Ishikawa (cell line): ENCODE results near the gene ATP10A.

Experiments used
- CREB1 ChIP-seq: IDR thresholded peaks from 2 replicates; pipeline ENCODE4 v1.6.1; 2012; ENCODE audit warnings: low read depth
- EP300 ChIP-seq: IDR thresholded peaks from 2 replicates; pipeline ENCODE4 v1.6.1; 2012; ENCODE audit warnings: borderline replicate concordance
- FOXM1 ChIP-seq: IDR thresholded peaks from 2 replicates; pipeline ENCODE4 v1.6.1; 2012; ENCODE audit warnings: low read depth, borderline replicate concordance
- RAD21 ChIP-seq: IDR thresholded peaks from 2 replicates; pipeline ENCODE4 v1.6.1; 2012; ENCODE audit warnings: low read depth
- TAF1 ChIP-seq: IDR thresholded peaks from 2 replicates; pipeline ENCODE4 v1.6.1; 2012; ENCODE audit warnings: low read depth, mild to moderate bottlenecking
- TCF12 ChIP-seq: IDR thresholded peaks from 2 replicates; pipeline ENCODE4 v1.6.1; 2012; ENCODE audit warnings: low read depth
- TEAD4 ChIP-seq: IDR thresholded peaks from 2 replicates; pipeline ENCODE4 v1.6.1; 2012
- TF ChIP-seq, protein P1 (sequence below): IDR thresholded peaks from 2 replicates; pipeline ENCODE4 v1.6.1; 2012
- TF ChIP-seq, protein P2 (sequence below): IDR thresholded peaks from 2 replicates; pipeline ENCODE4 v1.6.1; 2012
- TF ChIP-seq, protein P3 (sequence below): IDR thresholded peaks from 2 replicates; pipeline ENCODE4 v1.6.1; 2012; ENCODE audit warnings: low read depth, mild to moderate bottlenecking

DNA sequence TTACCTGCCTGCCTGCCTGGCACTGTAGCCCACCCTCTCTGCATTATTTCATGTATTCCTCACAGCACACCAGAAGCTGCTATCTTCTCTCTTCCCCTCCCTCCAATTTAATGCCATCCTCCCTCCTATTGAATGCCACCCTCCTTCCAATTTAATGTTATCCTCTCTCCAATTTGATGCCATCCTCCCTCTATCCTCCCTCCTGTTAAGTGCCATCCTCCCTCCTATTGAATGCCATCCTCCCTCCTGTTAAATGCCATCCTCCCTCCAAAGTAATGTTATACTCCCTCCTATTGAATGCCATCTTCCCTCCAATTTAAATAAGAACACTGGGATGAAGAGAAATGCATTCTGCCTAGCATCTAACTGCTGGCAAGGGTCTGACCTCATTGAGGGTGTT lies 11.1 kb downstream of the ATP10A start:
- no peak for TF ChIP-seq TCF12
- TF ChIP-seq, protein P1, sequence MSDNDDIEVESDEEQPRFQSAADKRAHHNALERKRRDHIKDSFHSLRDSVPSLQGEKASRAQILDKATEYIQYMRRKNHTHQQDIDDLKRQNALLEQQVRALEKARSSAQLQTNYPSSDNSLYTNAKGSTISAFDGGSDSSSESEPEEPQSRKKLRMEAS, result no peak
- no peak for TF ChIP-seq RAD21
- no peak for TF ChIP-seq FOXM1
- TF ChIP-seq, protein P2, sequence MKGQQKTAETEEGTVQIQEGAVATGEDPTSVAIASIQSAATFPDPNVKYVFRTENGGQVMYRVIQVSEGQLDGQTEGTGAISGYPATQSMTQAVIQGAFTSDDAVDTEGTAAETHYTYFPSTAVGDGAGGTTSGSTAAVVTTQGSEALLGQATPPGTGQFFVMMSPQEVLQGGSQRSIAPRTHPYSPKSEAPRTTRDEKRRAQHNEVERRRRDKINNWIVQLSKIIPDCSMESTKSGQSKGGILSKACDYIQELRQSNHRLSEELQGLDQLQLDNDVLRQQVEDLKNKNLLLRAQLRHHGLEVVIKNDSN, result no peak
- TF ChIP-seq TAF1, result no peak
- TF ChIP-seq EP300, result no peak
- TF ChIP-seq, protein P3, sequence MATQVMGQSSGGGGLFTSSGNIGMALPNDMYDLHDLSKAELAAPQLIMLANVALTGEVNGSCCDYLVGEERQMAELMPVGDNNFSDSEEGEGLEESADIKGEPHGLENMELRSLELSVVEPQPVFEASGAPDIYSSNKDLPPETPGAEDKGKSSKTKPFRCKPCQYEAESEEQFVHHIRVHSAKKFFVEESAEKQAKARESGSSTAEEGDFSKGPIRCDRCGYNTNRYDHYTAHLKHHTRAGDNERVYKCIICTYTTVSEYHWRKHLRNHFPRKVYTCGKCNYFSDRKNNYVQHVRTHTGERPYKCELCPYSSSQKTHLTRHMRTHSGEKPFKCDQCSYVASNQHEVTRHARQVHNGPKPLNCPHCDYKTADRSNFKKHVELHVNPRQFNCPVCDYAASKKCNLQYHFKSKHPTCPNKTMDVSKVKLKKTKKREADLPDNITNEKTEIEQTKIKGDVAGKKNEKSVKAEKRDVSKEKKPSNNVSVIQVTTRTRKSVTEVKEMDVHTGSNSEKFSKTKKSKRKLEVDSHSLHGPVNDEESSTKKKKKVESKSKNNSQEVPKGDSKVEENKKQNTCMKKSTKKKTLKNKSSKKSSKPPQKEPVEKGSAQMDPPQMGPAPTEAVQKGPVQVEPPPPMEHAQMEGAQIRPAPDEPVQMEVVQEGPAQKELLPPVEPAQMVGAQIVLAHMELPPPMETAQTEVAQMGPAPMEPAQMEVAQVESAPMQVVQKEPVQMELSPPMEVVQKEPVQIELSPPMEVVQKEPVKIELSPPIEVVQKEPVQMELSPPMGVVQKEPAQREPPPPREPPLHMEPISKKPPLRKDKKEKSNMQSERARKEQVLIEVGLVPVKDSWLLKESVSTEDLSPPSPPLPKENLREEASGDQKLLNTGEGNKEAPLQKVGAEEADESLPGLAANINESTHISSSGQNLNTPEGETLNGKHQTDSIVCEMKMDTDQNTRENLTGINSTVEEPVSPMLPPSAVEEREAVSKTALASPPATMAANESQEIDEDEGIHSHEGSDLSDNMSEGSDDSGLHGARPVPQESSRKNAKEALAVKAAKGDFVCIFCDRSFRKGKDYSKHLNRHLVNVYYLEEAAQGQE, result no peak
- TF ChIP-seq CREB1, result no peak
- TF ChIP-seq TEAD4, result no peak
